K562 (cell line): Measurements from ENCODE around the gene EEF2K. TPM values are rescaled to one million over a fixed set of nuclear protein-coding genes. Genes with fewer than 3 reads are reported as not detected.

Experiments
- BMI1 ChIP-seq: fragments of 150-350 bp; IDR thresholded peaks from 2 replicates; pipeline ENCODE4 v1.6.1; 2014; ENCODE audit warnings: low read length
- CCNT2 ChIP-seq: IDR thresholded peaks from 2 replicates; pipeline ENCODE4 v1.6.1; 2011; ENCODE audit warnings: borderline replicate concordance, low read depth, mild to moderate bottlenecking, moderate library complexity, mixed read lengths, low read length; ENCODE audit not compliant: insufficient read length; ENCODE audit errors: extremely low read depth
- HMG20B ChIP-seq: fragments of 250-450 bp; sonication (Bioruptor Pico); IDR thresholded peaks from 2 replicates; pipeline ENCODE4 v1.5.0; 2021; ENCODE audit warnings: mild to moderate bottlenecking
- NONO ChIP-seq, 2 experiments: fragments of 200-400 bp in 1 of 2; fragments of 450-650 bp in 1 of 2; formaldehyde crosslinking in 1 of 2; IDR thresholded peaks; 2 replicates each; pipeline ENCODE4 v1.6.1; 2017; ENCODE audit warnings: low read depth in 2 of 2, mild to moderate bottlenecking in 2 of 2, moderate library complexity in 2 of 2, low read length in 1 of 2
- RBM39 ChIP-seq: fragments of 200-400 bp; formaldehyde crosslinking; optimal IDR thresholded peaks from 2 replicates; pipeline ENCODE3; 2018; ENCODE audit warnings: low read depth, low read length
- SAFB ChIP-seq: fragments of 200-400 bp; formaldehyde crosslinking; IDR thresholded peaks from 2 replicates; pipeline ENCODE4 v1.6.1; 2017; ENCODE audit warnings: low read depth, low read length, borderline replicate concordance
- TCF3 ChIP-seq: sonication (generic); formaldehyde crosslinking; IDR thresholded peaks from 2 replicates; pipeline ENCODE4 v1.4.0; 2020; ENCODE audit warnings: mild to moderate bottlenecking, missing genetic modification reagents
- ZNF140 ChIP-seq: fragments of 250-450 bp; sonication (Bioruptor Pico); IDR thresholded peaks from 2 replicates; pipeline ENCODE4 v1.8.0; 2021; ENCODE audit warnings: moderate library complexity, mild to moderate bottlenecking, inconsistent platforms
- ZNF384 ChIP-seq: IDR thresholded peaks from 2 replicates; pipeline ENCODE4 v1.6.1; 2012; ENCODE audit warnings: low read depth, low read length, improper control_type of control experiment
- ZNF778 ChIP-seq: fragments of 450-650 bp; formaldehyde crosslinking; IDR thresholded peaks from 2 replicates; pipeline ENCODE4 v1.4.0; 2020; ENCODE audit warnings: mild to moderate bottlenecking, moderate library complexity
- polyA plus RNA-seq, 8 experiments: library from polyadenylated mRNA; depleted of rRNA in 4 of 8; stranded (reverse) in 5 of 8; unstranded in 3 of 8; fragments of >200 nt; fragmentation: Nextera tagmentation in 2 of 8; fragmentation: Illumina TruSeq in 1 of 8; extraction: Ambion mirVana in 2 of 8; extraction: Trizol in 1 of 8; gene quantifications; 2 replicates each; pipeline versions ENCODE4 v1.2.1 to v1.2.3, GENCODE V29; 2011 to 2014; ENCODE audit warnings: inconsistent platforms in 1 of 8, missing spikeins in 1 of 8
- total RNA-seq, 7 experiments: library from RNA; depleted of rRNA in 6 of 7; stranded (reverse); fragments of >200 nt in 6 of 7; fragmentation: Illumina TruSeq in 2 of 7; extraction: Trizol in 2 of 7; gene quantifications; 2 replicates each; pipeline versions ENCODE4 v1.2.1 to v1.2.3, GENCODE V29; 2011 to 2021; ENCODE audit warnings: low replicate concordance in 1 of 7
- TF ChIP-seq, protein P1 (sequence below), 3 experiments: fragments of 200-800 bp in 1 of 3; sonication (Bioruptor generic) in 1 of 3; sonication (generic) in 1 of 3; formaldehyde crosslinking in 1 of 3; IDR thresholded peaks; 2 replicates each; pipeline versions ENCODE4 v1.6.1 to v1.8.0; 2016 to 2022; ENCODE audit warnings: mild to moderate bottlenecking in 2 of 3, missing compliant biosample characterization in 2 of 3, missing genetic modification characterization in 2 of 3, missing genetic modification reagents in 1 of 3
- TF ChIP-seq, protein P2 (sequence below): fragments of 250-450 bp; sonication (Bioruptor Pico); IDR thresholded peaks from 2 replicates; pipeline ENCODE4 v1.8.0; 2022; ENCODE audit warnings: moderate library complexity, mild to moderate bottlenecking, inconsistent platforms
- TF ChIP-seq, protein P3 (sequence below): sonication (generic); formaldehyde crosslinking; IDR thresholded peaks from 2 replicates; pipeline ENCODE4 v1.4.0; 2020; ENCODE audit warnings: mild to moderate bottlenecking, missing genetic modification reagents
- TF ChIP-seq, protein P4 (sequence below): sonication (generic); formaldehyde crosslinking; IDR thresholded peaks from 2 replicates; pipeline ENCODE4 v1.8.0; 2022; ENCODE audit warnings: mild to moderate bottlenecking, missing genetic modification reagents
- TF ChIP-seq, protein P5 (sequence below): fragments of 250-450 bp; sonication (Bioruptor Pico); IDR thresholded peaks from 2 replicates; pipeline ENCODE4 v1.5.0; 2020; ENCODE audit warnings: mild to moderate bottlenecking
- TF ChIP-seq, protein P6 (sequence below): sonication (generic); formaldehyde crosslinking; IDR thresholded peaks from 2 replicates; pipeline ENCODE4 v1.8.0; 2022; ENCODE audit warnings: missing genetic modification reagents, mild to moderate bottlenecking, borderline replicate concordance

The EEF2K gene
- total and polyA plus RNA-seq, 9 of the 15 experiments (the other 6 are each of a cell fraction or from before 2014, with no cell fraction given) = 3.0 to 35.2 (median 12.2) TPM

DNA sequence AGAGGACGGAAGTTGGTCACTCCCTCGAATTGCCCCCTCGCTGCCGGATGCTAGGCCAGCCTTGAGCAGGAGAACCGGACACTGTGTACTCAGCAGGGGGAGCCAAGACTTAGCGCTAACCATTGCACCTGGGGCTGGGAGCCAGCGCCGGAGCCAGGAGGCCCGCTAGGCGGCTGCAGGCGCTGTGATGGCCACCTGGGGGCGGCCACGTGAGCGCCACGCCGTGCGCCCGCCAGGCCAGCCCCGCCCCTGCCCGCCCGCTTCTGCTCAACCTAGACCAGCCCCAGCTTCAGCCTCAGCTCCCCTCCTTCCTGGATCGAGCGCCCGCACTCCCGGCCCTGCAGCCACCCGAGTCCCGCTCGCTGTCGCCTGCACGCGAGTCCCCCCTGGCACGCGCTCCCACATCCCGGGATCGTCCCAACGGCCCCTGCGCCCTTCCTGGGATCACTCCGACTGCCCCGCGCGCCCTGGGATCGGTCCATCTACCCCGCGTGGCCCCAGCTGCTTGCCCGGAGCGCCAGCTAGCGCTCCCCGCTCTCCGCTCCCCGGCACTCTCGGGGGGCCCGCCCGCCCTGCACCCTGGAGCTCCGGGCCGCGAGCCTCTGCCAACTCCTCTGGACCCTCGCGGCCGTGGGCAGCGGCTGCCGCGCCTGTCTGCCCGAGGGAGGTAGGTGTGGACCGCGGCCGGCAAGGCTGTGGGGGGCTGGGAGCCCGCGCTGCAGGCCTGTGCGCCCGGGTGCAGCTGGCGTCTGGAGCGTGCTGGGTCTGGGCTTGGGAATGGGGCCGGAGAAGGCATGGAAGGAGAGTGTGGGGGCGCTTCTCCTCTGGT is at the start of gene EEF2K (continued):
- TF ChIP-seq, protein P1, sequence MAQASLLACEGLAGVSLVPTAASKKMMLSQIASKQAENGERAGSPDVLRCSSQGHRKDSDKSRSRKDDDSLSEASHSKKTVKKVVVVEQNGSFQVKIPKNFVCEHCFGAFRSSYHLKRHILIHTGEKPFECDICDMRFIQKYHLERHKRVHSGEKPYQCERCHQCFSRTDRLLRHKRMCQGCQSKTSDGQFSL (CRISPR knock-in tag; IDR thresholded peaks at IDR 0.05) = peak; percentile 47; the same call in 1 of the 2 replicates
- TF ChIP-seq, protein P1 (tag; IDR thresholded peaks at IDR 0.05) = no peak
- TF ChIP-seq SAFB (peak; percentile 70; the same call in 1 of the 2 replicates), NONO (IDR thresholded peaks at IDR 0.05; ENCODE audit: low read depth in 2 of 2, low read length in 1 of 2) (peak in 1 of 2 experiments; percentile 91; a peak in 3 of 4 replicates), ZNF778 (no peak), TCF3 (peak; percentile 60), ZNF384 (peak; percentile 65), ZNF140 (no peak), BMI1 (no peak; the same call in 1 of the 2 replicates), CCNT2 (peak; percentile 97), RBM39 (peak; percentile 70), HMG20B (CRISPR knock-in tag) (no peak)
- TF ChIP-seq, protein P2, sequence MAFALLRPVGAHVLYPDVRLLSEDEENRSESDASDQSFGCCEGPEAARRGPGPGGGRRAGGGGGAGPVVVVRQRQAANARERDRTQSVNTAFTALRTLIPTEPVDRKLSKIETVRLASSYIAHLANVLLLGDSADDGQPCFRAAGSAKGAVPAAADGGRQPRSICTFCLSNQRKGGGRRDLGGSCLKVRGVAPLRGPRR (CRISPR knock-in tag) = no peak
- TF ChIP-seq, protein P3, sequence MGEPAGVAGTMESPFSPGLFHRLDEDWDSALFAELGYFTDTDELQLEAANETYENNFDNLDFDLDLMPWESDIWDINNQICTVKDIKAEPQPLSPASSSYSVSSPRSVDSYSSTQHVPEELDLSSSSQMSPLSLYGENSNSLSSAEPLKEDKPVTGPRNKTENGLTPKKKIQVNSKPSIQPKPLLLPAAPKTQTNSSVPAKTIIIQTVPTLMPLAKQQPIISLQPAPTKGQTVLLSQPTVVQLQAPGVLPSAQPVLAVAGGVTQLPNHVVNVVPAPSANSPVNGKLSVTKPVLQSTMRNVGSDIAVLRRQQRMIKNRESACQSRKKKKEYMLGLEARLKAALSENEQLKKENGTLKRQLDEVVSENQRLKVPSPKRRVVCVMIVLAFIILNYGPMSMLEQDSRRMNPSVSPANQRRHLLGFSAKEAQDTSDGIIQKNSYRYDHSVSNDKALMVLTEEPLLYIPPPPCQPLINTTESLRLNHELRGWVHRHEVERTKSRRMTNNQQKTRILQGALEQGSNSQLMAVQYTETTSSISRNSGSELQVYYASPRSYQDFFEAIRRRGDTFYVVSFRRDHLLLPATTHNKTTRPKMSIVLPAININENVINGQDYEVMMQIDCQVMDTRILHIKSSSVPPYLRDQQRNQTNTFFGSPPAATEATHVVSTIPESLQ (CRISPR knock-in tag) = no peak
- TF ChIP-seq, protein P4, sequence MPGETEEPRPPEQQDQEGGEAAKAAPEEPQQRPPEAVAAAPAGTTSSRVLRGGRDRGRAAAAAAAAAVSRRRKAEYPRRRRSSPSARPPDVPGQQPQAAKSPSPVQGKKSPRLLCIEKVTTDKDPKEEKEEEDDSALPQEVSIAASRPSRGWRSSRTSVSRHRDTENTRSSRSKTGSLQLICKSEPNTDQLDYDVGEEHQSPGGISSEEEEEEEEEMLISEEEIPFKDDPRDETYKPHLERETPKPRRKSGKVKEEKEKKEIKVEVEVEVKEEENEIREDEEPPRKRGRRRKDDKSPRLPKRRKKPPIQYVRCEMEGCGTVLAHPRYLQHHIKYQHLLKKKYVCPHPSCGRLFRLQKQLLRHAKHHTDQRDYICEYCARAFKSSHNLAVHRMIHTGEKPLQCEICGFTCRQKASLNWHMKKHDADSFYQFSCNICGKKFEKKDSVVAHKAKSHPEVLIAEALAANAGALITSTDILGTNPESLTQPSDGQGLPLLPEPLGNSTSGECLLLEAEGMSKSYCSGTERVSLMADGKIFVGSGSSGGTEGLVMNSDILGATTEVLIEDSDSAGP = no peak
- TF ChIP-seq, protein P5, sequence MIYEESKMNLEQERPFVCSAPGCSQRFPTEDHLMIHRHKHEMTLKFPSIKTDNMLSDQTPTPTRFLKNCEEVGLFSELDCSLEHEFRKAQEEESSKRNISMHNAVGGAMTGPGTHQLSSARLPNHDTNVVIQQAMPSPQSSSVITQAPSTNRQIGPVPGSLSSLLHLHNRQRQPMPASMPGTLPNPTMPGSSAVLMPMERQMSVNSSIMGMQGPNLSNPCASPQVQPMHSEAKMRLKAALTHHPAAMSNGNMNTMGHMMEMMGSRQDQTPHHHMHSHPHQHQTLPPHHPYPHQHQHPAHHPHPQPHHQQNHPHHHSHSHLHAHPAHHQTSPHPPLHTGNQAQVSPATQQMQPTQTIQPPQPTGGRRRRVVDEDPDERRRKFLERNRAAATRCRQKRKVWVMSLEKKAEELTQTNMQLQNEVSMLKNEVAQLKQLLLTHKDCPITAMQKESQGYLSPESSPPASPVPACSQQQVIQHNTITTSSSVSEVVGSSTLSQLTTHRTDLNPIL = no peak
- TF ChIP-seq, protein P6, sequence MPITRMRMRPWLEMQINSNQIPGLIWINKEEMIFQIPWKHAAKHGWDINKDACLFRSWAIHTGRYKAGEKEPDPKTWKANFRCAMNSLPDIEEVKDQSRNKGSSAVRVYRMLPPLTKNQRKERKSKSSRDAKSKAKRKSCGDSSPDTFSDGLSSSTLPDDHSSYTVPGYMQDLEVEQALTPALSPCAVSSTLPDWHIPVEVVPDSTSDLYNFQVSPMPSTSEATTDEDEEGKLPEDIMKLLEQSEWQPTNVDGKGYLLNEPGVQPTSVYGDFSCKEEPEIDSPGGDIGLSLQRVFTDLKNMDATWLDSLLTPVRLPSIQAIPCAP (CRISPR knock-in tag) = no peak
